Retina (tissue), 1 donor: ENCODE data around the gene BLM.
"Not testable (repeated sequence)": the region's sequence is repeated elsewhere in the genome, so short reads cannot be mapped to it uniquely, and the experiment has no call there.

ENCODE experiments used
- DNase-seq: peaks from one replicate; pipeline ENCODE4 v3.0.0-alpha.2; 2016

BLM gene

DNA sequence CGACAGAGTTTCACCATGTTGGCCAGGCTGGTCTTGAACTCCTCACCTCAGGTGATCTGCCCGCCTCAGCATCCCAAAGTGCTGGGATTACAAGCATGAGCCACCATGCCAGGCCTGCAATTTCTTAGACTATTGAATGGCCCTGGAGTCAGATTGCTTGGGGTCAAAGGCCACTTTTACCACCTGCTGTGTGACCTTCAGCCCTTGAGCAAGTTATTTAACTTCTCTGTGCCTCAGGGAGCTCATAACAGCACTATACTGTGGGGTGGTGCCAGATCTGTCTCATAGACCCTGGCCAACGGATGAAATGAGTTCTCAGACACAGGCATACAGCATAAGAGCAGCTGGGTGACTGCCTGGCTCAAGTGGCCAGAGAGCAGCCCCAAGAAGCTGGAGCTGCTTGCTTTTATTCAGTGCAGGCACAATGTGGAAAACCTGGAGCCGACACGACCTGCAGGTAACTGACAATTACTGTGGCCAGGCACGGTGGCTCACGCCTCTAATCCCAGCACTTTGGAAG lies 106.4 kb downstream of the BLM start:
- DNase-seq, result no peak

DNA sequence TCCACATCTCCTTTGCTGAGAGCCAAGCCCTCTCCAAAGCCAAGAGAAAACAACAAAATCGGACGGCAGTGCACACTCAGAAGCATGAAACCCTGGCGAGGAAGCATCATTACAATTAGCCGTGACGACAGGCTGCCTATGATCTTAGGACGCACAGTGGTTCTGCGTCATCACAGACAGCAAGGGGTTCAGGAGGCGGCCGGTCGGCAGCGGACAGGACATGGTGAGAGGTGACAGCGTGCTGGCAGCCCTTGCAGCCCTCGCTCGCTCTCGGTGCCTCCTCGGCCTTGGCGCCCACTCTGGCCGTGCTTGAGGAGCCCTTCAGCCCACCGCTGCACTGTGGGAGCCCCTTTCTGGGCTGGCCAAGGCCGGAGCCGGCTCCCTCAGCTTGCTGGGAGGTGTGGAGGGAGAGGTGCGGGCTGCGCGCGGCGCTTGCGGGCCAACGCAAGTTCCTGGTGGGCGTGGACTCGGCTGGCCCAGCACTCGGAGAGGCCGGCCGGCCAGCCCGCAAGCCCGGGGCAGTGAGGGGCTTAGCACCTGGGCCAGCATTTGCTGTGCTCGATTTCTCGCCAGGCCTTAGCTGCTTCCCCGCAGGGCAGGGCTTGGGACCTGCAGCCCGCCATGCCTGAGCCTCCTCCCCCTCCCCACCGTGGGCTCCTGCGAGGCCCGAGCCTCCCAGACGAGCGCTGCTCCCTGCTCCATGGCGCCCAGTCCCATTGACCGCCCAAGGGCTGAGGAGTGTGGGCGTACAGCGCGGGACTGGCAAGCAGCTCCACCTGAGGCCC lies 108.2 kb downstream of the BLM start:
- DNase-seq, result not testable (repeated sequence)

DNA sequence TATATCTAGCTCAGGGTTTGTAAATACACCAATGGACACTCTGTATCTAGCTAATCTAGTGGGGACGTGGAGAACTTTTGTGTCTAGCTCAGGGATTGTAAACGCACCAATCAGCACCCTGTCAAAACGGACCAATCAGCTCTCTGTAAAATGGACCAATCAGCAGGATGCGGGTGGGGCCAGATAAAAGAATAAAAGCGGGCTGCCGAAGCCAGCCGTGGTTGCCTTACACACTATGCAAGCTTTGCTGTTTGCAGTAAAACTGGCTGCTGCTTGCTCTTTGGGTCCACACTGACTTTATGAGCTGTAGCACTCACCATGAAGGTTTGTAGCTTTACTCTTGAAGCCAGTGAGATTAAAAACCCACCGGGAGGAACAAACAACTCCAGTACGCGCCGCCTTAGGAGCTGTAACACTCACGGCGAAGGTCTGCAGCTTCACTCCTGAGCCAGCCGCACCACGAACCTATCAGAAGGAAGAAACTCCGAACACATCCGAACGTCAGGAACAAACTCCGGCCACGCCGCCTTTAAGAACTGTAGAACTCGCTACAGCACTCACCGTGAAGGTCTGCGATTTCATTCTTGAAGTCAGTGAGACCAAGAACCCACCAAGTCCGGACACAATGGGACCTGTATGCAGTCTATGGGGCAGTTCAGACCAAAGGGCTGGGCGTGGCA lies 109.2 kb downstream of the BLM start:
- DNase-seq, result not testable (repeated sequence)

DNA sequence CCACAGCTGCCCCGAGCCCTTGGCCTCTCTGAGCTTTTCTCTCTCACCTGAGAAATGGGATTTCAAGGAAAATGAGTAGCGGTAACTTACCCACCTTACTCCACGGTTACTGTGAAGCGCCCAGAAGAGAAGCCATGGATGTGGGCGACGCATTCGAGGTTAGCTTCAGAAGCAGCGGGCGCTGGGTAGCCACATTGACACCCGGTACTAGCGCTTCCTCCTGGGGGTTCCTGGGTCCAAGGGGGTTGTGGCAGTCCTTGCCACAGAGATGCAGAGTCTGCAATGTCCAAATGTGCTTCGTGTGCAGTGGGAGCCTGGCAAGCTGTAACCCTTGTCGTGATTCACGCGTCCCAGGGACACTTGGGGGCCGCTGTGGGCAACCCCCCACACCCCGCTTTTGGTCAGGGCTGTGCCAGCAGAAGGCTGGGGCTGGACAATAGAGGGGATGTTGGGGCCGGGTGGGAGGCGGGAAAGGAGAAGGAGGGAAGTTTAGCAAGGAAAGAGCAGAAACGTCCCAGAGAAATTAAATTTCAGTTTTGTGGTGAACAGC lies 109.8 kb downstream of the BLM start:
- no peak for DNase-seq

DNA sequence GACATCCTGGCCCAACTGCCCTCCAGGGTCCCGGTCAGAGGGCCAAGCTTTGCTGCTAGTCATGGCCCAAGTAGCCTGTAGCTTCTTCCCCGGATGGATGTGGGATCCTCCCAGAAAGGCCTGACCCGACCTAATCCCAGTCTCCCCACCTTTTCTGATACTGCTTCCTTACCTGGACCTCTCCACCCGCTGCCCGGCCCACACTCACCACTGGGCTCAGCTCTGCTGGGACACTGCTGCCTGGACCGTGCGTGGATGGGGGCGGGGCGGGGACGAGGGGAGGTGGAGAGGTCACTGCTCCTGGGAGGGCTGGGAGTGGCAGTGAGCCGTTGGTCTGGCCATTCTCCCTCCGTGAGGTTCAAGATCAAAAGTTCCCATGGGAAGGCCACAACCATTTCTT lies 111.0 kb downstream of the BLM start:
- DNase-seq, result no peak

DNA sequence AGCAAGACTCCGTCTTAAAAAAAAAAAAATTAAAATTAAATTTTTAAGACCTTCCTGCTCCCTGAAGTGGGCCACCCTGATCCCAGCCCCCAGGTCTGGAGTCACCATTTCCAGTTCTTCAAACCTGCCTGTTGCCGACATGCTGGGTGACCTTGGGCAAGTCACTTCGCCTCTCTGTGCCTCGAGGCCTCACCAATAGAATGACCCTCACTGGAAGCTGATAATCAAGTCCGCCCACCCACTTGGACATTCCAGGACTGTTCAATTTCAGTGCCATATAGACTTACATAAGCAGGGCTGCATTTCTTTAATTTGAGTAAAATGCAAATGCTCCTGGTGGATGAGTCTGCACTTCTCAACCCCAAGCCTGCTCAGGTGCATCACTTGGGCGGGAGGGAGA lies 112.0 kb downstream of the BLM start:
- DNase-seq, result no peak

DNA sequence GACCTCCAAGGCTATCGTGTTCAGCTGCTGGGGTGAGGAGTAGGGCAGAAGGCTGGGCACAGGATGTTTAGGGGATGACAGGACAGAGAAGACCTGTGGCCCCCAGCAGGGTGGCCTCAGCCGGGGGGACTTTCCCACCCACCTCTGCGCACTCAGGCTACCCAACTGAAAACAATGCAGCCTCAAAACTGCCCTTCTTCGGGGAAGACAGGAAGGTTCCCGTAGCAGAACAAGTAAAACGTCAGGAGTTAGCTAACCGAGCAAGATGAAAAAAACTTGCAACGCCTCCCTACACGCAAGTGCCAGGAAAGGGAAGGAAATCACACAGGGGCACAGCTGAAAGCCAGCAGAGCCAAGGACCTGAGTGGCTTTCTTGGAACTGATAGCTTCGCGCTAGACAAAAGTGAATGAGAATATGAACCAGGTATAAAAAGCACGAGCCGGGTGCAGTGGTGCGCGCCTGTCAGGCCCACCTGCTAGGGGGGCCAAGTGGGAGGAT lies 112.8 kb downstream of the BLM start:
- DNase-seq, result no peak

DNA sequence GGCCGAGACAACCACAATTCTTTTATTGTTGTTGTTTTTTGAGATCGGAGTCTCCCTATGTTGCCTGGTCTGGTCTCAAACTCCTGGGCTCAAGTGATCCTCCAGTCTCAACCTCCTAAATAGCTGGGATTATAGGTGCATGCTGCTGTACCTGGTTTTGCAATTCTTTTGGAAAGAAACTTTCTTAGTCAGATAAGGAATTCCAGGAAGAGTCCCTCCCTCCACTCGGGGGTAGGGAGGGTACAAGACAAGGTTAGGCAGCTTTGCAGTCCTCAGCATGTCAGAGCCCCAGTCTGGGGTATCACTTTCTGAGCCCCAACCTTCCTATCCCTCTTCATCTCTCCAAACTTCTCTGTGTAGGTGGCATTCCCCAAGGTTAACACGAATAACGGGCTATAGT lies 117.5 kb downstream of the BLM start:
- no peak for DNase-seq

DNA sequence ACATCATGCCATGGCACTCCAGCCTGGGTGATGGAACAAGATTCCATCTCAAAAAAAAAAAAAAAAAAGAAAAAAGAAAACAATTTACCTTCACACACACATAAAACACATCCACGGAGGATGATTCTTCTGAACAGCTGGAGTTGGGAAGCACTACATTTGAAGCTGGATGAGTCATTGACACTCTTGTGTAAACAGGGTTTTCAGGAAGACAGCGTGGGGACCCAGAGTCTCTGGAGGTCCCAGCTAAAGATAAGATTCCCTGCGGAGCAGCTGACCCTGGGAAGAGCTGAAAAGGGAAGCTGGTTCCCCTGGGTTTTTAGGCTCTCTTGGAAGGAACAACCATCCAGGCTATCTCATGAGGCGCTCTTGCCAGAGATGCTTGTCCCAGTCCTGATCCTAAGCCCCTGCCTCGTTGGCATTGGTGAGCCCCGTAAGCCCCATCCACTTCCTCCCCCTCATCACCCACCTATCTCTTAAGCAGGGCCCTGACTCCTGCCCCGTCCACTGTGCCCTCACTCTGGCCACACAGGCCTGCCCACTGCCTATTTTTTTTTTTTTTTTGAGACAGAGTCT lies 119.2 kb downstream of the BLM start:
- DNase-seq, result no peak

DNA sequence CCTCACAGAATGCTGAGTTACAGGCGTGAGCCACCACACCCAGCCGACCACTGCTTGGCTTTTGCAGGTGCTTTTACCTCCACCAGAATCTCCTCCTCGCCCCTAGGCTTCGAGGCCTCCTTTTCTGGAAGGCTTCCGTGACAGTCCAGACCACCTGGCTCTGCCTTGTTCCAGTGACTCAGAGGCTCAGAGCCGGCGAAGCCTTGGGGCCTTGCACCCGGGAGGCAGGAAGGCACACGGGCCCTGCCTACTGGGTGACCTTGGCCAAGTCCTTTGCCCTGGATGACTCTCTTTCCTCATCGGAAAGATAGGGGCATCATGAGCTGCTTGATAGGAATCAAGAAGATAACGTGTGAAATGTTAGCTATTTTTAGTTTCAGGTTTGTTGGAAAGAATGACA lies 119.9 kb downstream of the BLM start:
- DNase-seq, result no peak

DNA sequence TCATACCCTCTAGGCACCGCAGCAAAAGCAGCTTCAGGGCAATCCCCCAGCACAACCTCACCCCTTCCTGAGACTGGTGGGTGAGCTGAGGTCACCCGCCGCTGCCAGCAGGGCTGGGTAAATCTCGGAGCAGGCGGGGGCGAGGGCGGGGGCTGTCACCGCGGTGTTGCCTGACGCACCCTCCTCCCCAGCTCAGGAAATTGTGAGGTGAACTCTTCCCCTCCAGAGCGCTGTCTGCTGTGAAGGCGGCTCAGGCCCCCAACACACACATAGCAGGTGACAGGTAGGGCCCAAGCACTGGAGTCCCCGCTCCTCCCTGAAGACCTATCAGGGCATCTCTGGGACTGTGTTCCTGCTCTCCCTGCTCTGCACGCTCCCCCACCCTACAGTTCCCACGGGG lies 121.0 kb downstream of the BLM start:
- DNase-seq, result no peak

DNA sequence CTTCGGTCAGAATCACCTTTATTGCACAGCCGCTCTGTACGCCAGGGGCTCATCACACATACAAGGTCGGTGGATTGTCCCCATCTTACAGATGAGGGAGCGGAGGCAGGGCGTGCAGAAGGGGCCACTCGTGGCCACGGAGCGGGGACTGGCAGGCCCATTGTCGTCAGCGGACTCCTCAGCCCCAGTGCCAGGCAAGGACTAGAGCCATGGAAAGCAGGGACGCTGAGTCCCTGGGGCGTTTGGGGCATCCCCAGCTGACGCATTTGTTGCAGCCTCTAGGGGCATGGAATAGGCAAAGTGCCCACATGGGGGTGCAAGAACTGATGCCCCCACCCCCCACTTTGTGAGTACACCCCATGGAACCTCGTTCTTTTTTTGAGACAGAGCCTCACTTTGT lies 121.4 kb downstream of the BLM start:
- no peak for DNase-seq

DNA sequence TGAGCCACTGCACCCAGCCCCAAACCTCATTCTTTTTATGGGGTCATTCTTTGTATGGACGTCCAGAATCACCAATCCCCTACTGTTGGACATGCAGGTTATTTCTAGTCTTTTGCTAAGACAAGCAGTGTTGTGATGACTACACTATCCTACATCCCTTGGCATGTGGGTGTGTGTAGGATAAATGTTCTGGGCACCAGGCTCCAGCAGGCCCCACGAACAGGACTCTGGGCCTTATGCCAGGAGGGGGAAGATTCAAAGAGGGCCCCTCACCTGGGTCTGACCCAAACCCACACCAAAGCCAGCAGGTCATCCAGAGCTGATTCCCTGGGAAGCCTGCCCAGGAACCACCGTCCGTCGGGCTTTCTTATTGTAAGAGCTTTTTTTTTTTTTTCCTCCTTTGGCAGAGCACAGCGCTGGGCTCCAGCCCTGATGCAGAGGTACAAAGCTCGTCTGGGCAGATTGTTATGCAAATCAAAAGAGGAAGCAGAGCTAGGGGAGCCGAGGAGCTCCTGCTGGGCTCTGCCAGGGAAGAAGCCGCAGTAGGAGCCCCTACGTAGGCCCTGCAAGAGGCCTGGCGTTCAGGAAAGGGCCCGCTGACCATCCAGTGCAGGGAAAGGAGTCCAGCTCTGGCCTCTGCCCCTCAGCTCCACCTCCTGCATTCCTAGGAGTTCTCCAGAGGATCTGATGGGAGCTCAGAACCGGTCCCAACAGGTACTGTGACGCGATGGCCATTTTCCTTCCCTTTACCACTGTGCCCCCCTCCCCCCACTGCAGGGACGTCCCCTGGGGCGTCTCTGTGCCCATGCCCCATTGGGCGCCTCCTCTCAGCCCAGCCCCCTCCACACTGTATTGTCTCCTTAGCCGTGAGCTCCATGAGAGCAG lies 122.3 kb downstream of the BLM start:
- peak; percentile 58 for DNase-seq

DNA sequence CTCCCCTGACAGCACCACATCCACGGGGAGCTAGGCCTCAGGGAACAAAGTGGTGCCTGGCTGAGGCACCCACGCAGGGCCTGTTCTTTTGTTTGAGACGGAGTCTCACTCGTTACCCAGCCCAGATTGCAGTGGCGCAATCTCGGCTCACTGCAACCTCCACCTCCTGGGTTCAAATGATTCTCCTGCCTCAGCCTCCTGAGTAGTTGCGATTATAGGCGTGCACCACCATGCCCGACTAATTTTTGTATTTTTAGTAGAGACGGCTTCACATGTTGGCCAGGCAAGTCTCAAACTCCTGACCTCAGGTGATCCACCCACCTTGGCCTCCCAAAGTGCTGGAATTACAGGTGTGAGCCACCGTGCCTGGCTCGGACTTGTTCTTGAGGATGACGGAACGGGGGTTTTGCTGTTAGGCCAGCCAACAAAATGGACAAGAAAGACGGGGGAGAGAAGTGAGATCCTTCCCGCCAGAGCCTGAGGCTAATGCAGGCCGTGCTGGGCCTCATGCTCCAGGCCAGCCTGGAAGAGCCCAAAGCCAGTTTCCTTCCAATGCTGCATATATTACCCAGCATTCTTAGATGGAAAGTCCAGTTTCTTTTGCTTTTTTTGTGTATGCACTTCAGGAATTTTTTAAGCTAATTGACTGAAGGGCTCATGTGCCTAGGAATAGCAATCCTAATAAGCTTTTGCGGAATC lies 123.2 kb downstream of the BLM start:
- no peak for DNase-seq

DNA sequence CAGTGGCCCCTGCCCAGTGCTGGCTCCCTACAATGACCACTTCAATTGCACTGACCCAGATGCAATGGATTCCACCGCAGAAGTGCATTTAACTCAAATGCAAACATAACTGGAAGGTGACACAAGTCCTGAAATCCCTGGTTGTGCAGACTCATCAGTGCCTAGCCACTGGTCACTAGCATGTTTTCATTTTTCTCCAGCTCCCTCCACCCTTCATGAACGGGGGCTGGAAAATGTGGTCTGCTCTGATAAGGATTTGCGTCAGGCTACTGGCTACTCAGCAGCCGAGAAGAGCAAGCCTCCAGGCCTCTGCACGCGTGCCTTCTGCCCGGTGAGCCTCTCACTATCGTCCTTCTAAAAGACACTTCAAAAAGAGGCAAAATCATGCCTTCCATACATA lies 123.8 kb downstream of the BLM start:
- peak; percentile 20 for DNase-seq

DNA sequence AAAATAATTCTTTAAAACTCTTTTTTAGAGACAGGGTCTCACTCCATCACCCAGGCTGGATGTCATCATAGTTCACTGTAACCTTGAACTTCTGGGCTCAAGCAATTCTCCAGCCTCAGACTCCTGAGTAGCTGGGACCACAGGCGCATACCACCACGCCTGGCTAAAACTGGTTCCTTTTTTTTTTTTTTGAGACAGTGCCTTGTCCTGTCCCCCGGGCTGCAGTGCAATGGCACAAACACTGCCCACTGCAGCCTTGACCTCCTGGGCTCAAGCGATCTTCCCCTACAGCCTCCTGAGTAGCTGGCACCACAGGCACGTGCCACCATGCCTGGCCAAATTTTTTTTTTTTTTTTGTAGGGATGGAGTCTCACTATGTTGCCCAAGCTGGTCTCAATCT lies 127.5 kb downstream of the BLM start:
- DNase-seq, result no peak

DNA sequence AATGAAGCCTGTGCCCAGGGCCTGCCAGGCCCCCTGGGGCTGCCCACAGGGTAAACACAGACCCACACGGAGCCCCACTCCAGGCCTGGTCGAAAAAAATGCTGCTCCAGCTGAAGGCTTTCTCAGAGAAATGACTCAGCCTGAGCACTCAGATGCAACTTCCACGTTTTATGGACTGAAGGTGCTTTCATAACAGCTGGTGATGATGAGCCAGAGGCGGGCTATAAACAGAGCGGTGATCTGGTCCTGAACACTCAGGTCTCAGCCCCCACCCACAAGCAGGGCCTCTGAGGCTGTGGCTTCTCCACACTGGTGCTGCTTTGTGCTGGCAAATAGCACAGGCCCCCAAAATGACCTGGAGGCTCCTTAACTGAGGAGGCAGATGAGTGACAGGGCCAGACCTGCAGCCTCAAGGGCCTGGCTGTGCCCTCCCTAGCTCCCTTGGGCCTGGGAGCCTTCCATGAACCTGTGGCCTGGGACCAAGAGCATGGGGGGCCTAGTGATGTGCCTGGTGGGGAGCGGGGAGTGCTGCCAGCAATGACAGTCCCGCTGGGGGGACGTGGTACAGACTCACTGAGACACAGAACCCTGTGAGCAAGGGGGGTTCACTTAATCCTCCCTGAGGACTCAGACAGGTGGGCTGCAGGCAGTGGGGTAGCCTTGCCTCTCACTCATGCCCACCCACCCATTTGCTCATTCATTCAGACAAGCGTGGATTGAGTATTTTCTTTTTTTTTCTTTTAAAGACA lies 128.2 kb downstream of the BLM start:
- no peak for DNase-seq

DNA sequence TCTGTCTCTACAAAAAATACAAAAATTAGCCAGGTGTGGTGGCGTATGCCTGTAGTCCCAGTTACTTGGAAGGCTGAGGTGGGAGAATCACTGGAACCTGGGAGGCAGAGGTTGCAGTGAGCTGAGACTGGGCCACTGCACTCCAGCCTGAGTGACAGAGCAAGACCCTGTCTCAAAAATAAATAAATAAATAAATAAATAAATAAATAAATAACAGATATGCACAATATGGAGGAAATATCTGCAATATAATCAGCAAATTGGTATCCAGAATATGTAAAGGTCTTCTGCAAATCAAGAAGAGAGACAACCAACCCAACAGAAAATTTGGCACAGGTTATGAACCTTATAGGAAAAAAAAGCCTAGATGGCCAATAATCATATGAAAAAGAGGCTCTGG lies 132.3 kb downstream of the BLM start:
- DNase-seq, result not testable (repeated sequence)

DNA sequence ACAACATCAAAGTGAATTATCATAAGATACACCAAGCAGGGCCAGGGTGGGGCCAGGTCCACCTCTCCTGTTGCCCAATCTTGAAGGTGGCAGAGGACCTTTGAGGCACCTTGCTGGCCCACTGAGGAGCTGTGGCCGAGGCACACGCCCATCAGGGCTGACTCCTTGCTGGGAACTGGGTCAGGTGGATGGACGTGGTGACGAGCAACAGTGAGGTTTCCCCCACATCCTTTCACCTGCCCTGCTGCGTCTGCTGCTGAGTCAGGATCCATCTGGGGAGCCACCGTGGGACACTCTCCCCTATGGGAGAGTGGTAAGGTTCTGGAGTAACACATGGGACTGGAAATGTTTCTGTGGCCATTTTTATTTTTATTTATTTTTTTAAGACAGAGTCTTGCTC lies 134.0 kb downstream of the BLM start:
- DNase-seq, result no peak

DNA sequence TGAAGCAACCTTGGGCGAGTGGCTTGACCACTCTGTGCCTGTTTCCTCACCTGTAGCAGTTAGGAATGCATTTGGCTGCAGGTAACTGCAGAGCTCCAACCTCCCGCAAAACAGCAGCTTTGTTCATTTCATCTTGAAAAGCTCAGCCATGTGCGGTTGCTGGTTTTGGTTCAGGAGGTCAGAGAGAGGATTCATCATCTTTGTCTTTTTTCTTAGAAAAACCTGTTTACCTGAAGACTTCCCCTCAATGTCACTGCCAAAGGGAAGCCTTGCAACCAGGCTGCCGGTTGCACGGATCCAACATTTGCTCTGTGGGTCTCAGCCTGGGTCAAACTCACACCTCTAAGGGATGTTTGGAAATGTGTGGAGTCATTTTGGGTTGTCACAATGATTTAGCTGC lies 134.8 kb downstream of the BLM start:
- no peak for DNase-seq

DNA sequence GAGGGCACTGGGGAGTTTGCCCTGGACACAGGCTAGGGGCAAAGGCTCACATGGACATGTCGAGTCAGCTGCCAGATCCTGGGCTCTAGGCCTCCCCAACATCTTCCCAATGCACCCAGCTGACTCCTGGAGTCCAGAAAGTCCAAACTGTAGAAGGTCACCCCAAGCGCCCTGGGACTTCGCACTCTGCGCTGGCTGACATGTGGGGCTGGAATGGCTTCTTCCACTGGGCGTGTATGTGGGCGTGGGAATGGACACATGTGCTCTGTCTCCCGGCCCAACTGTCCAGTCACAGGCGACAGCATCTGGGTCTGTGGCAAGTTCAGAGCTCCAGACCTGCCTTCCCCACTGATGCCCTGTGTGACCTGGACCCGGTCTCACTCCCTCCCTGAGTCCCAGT lies 138.0 kb downstream of the BLM start:
- DNase-seq, result no peak
